HepG2 (cell line): Measurements from ENCODE around the gene LAMP2. TPM values are rescaled to one million over a fixed set of nuclear protein-coding genes. Genes with fewer than 3 reads are reported as not detected.
A peak's percentile ranks its signal among the peaks of the same experiment; 100 is the strongest.

Experiments
- ASH2L ChIP-seq: fragments of 300-600, 200-600 bp; sonication (generic); IDR thresholded peaks from 2 replicates; pipeline ENCODE4 v1.7.0; 2017; ENCODE audit warnings: low read depth, mild to moderate bottlenecking, moderate library complexity, mixed read lengths, low read length; ENCODE audit not compliant: insufficient read length
- ATAD3A ChIP-seq: sonication (generic); formaldehyde crosslinking; IDR thresholded peaks from 2 replicates; pipeline ENCODE4 v1.4.0; 2020; ENCODE audit warnings: missing genetic modification reagents
- EHMT2 ChIP-seq: fragments of 200-600 bp; sonication (generic); IDR thresholded peaks from 2 replicates; pipeline ENCODE4 v1.7.0; 2017; ENCODE audit warnings: antibody characterized with exemption, low read depth, low read length, borderline replicate concordance
- HDAC2 ChIP-seq: sonication (generic); formaldehyde crosslinking; IDR thresholded peaks from 2 replicates; pipeline ENCODE4 v1.4.0; 2020; ENCODE audit warnings: missing genetic modification reagents
- HMG20A ChIP-seq: IDR thresholded peaks from 2 replicates; pipeline ENCODE4 v1.6.1; 2016; ENCODE audit warnings: borderline replicate concordance
- HNRNPK ChIP-seq: fragments of 200-400 bp; formaldehyde crosslinking; IDR thresholded peaks from 2 replicates; pipeline ENCODE4 v1.6.1; 2018; ENCODE audit warnings: low read length, low read depth, moderate library complexity, mild to moderate bottlenecking; ENCODE audit not compliant: poor library complexity, severe bottlenecking
- HOXA3 ChIP-seq: sonication (generic); formaldehyde crosslinking; IDR thresholded peaks from 2 replicates; pipeline ENCODE4 v1.5.0; 2020; ENCODE audit warnings: missing genetic modification reagents
- KLF15 ChIP-seq: sonication (generic); formaldehyde crosslinking; IDR thresholded peaks from 2 replicates; pipeline ENCODE4 v1.8.1; 2023; ENCODE audit warnings: borderline replicate concordance, mild to moderate bottlenecking, inconsistent platforms, missing genetic modification reagents, mixed read lengths
- MIER3 ChIP-seq: IDR thresholded peaks from 2 replicates; pipeline ENCODE4 v1.6.1; 2016; ENCODE audit warnings: missing compliant biosample characterization, borderline replicate concordance
- NRL ChIP-seq: sonication (generic); formaldehyde crosslinking; IDR thresholded peaks from 2 replicates; pipeline ENCODE4 v1.5.0; 2020; ENCODE audit warnings: missing genetic modification reagents, mild to moderate bottlenecking, moderate library complexity, borderline replicate concordance
- PPARG ChIP-seq: conservative IDR thresholded peaks from 2 replicates; pipeline ENCODE4 v1.6.1; 2016; ENCODE audit warnings: missing biosample characterization, missing genetic modification reagents
- SOX13 ChIP-seq, 3 experiments: fragments of 450-650 bp in 1 of 3; sonication (generic) in 1 of 3; formaldehyde crosslinking in 1 of 3; IDR thresholded peaks in 2 of 3; conservative IDR thresholded peaks in 1 of 3; 2 replicates each; pipeline versions ENCODE4 v1.5.0 to v1.6.1; 2016 to 2020; ENCODE audit warnings: antibody characterized with exemption in 1 of 3, mild to moderate bottlenecking in 1 of 3, missing compliant biosample characterization in 1 of 3, missing genetic modification reagents in 1 of 3, moderate library complexity in 1 of 3
- TGIF2 ChIP-seq: IDR thresholded peaks from 2 replicates; pipeline ENCODE4 v1.6.1; 2016; ENCODE audit warnings: control low read depth, missing compliant biosample characterization
- ZMYM2 ChIP-seq: sonication (generic); formaldehyde crosslinking; IDR thresholded peaks from 2 replicates; pipeline ENCODE4 v1.8.0; 2022; ENCODE audit warnings: mild to moderate bottlenecking, missing genetic modification reagents
- ZMYM3 ChIP-seq: sonication (generic); formaldehyde crosslinking; IDR thresholded peaks from 2 replicates; pipeline ENCODE4 v1.5.1; 2020; ENCODE audit warnings: mild to moderate bottlenecking, missing genetic modification reagents
- ZNF317 ChIP-seq: sonication (generic); formaldehyde crosslinking; IDR thresholded peaks from 2 replicates; pipeline ENCODE4 v1.5.0; 2020; ENCODE audit warnings: mild to moderate bottlenecking, missing genetic modification reagents
- ZNF337 ChIP-seq: sonication (generic); formaldehyde crosslinking; IDR thresholded peaks from 2 replicates; pipeline ENCODE4 v1.5.1; 2020; ENCODE audit warnings: missing genetic modification reagents, low read depth, mild to moderate bottlenecking, borderline replicate concordance
- ZNF441 ChIP-seq: sonication (generic); formaldehyde crosslinking; IDR thresholded peaks from 2 replicates; pipeline ENCODE4 v1.7.0; 2021; ENCODE audit warnings: missing genetic modification reagents, borderline replicate concordance
- ZNF563 ChIP-seq: sonication (generic); formaldehyde crosslinking; IDR thresholded peaks from 2 replicates; pipeline ENCODE4 v1.8.0; 2022; ENCODE audit warnings: mild to moderate bottlenecking, moderate library complexity, missing genetic modification reagents
- ZNF564 ChIP-seq: sonication (generic); formaldehyde crosslinking; IDR thresholded peaks from 2 replicates; pipeline ENCODE4 v1.8.1; 2023; ENCODE audit warnings: mild to moderate bottlenecking, missing genetic modification reagents
- ZNF629 ChIP-seq: sonication (generic); formaldehyde crosslinking; conservative IDR thresholded peaks from 2 replicates; pipeline ENCODE4 v1.5.0; 2020; ENCODE audit warnings: missing genetic modification reagents
- ZSCAN21 ChIP-seq: sonication (generic); formaldehyde crosslinking; IDR thresholded peaks from 2 replicates; pipeline ENCODE4 v1.8.0; 2022; ENCODE audit warnings: mild to moderate bottlenecking, missing genetic modification reagents, moderate library complexity, borderline replicate concordance
- polyA plus RNA-seq, 8 experiments: library from polyadenylated mRNA; depleted of rRNA in 3 of 8; stranded (reverse) in 7 of 8; unstranded in 1 of 8; fragments of >200 nt; fragmentation: Illumina TruSeq in 4 of 8; extraction: Trizol in 4 of 8; gene quantifications; 2 replicates each; pipeline versions ENCODE4 v1.2.1 to v1.2.3, GENCODE V29; 2011 to 2016; ENCODE audit warnings: low read depth in 4 of 8, missing spikeins in 1 of 8, mixed read lengths in 1 of 8; ENCODE audit not compliant: insufficient read depth in 1 of 8
- total RNA-seq, 5 experiments: library from RNA; depleted of rRNA; stranded (reverse); fragments of >200 nt; fragmentation: Illumina TruSeq; extraction: Trizol; gene quantifications; 2 replicates each; pipeline ENCODE4 v1.2.3, GENCODE V29; 2016; ENCODE audit warnings: low read depth in 1 of 5
- TF ChIP-seq, protein P1 (sequence below): sonication (generic); formaldehyde crosslinking; conservative IDR thresholded peaks from 2 replicates; pipeline ENCODE4 v1.4.0; 2020; ENCODE audit warnings: missing genetic modification reagents
- TF ChIP-seq, protein P2 (sequence below): sonication (generic); formaldehyde crosslinking; conservative IDR thresholded peaks from 2 replicates; pipeline ENCODE4 v1.4.0; 2020; ENCODE audit warnings: mild to moderate bottlenecking, missing genetic modification reagents, moderate library complexity
- TF ChIP-seq, protein P3 (sequence below): sonication (generic); formaldehyde crosslinking; IDR thresholded peaks from 2 replicates; pipeline ENCODE4 v1.5.0; 2020; ENCODE audit warnings: mild to moderate bottlenecking, missing genetic modification reagents

LAMP2 gene
- total and polyA plus RNA-seq, 2 of the 13 experiments (the other 11 are each of a cell fraction or from before 2014, with no cell fraction given): 127 to 170 TPM

DNA sequence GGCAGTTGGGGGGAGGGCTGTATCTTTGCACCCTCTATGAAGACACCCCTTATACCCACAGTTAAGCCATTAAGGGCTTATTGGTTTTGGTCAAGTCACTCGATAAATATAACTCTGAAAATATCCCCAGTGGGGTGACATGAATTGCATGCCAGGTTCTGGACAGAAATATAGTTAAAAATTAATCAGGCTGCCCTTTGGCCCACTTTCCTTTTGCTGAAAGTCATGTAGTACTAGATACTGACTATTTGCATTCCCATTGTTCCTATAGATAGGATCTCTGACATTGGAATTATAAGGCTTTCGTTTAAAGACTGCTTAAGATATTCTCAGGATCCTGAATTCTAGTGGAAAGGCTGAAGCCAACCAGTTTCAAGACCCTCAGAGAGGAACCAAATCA is 43.5 kb upstream of the LAMP2 start (continued):
- TF ChIP-seq, protein P1, sequence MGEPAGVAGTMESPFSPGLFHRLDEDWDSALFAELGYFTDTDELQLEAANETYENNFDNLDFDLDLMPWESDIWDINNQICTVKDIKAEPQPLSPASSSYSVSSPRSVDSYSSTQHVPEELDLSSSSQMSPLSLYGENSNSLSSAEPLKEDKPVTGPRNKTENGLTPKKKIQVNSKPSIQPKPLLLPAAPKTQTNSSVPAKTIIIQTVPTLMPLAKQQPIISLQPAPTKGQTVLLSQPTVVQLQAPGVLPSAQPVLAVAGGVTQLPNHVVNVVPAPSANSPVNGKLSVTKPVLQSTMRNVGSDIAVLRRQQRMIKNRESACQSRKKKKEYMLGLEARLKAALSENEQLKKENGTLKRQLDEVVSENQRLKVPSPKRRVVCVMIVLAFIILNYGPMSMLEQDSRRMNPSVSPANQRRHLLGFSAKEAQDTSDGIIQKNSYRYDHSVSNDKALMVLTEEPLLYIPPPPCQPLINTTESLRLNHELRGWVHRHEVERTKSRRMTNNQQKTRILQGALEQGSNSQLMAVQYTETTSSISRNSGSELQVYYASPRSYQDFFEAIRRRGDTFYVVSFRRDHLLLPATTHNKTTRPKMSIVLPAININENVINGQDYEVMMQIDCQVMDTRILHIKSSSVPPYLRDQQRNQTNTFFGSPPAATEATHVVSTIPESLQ: no peak
- TF ChIP-seq HOXA3 (CRISPR knock-in tag) (no peak), HDAC2 (CRISPR knock-in tag) (no peak), ZNF629 (CRISPR knock-in tag) (no peak), ZMYM2 (CRISPR knock-in tag) (no peak), HNRNPK (no peak), SOX13 (IDR thresholded peaks at IDR 0.05) (no peak), SOX13 (CRISPR knock-in tag; conservative IDR thresholded peaks at IDR 0.05 in 1 of 2, IDR thresholded peaks at IDR 0.05 in 1 of 2) (peak in 1 of 2 experiments; percentile 70; a peak in 2 of 4 replicates), ZNF317 (CRISPR knock-in tag) (0 out of 2 replicates have a peak, but pooled peaks have one; percentile 54), NRL (CRISPR knock-in tag) (no peak), ZNF564 (CRISPR knock-in tag) (no peak), ZNF441 (CRISPR knock-in tag) (no peak), ATAD3A (CRISPR knock-in tag) (no peak), ZMYM3 (no peak), EHMT2 (0 out of 2 replicates have a peak, but pooled peaks have one; percentile 36), HMG20A (CRISPR knock-in tag) (no peak), MIER3 (CRISPR knock-in tag) (no peak), ZNF563 (CRISPR knock-in tag) (no peak), PPARG (CRISPR knock-in tag) (peak; percentile 94), ZSCAN21 (no peak), TGIF2 (CRISPR knock-in tag) (no peak), ASH2L (no peak), ZNF337 (CRISPR knock-in tag) (no peak), KLF15 (CRISPR knock-in tag) (no peak)
- TF ChIP-seq, protein P2, sequence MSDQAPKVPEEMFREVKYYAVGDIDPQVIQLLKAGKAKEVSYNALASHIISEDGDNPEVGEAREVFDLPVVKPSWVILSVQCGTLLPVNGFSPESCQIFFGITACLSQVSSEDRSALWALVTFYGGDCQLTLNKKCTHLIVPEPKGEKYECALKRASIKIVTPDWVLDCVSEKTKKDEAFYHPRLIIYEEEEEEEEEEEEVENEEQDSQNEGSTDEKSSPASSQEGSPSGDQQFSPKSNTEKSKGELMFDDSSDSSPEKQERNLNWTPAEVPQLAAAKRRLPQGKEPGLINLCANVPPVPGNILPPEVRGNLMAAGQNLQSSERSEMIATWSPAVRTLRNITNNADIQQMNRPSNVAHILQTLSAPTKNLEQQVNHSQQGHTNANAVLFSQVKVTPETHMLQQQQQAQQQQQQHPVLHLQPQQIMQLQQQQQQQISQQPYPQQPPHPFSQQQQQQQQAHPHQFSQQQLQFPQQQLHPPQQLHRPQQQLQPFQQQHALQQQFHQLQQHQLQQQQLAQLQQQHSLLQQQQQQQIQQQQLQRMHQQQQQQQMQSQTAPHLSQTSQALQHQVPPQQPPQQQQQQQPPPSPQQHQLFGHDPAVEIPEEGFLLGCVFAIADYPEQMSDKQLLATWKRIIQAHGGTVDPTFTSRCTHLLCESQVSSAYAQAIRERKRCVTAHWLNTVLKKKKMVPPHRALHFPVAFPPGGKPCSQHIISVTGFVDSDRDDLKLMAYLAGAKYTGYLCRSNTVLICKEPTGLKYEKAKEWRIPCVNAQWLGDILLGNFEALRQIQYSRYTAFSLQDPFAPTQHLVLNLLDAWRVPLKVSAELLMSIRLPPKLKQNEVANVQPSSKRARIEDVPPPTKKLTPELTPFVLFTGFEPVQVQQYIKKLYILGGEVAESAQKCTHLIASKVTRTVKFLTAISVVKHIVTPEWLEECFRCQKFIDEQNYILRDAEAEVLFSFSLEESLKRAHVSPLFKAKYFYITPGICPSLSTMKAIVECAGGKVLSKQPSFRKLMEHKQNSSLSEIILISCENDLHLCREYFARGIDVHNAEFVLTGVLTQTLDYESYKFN (CRISPR knock-in tag): peak; percentile 62
- TF ChIP-seq, protein P3, sequence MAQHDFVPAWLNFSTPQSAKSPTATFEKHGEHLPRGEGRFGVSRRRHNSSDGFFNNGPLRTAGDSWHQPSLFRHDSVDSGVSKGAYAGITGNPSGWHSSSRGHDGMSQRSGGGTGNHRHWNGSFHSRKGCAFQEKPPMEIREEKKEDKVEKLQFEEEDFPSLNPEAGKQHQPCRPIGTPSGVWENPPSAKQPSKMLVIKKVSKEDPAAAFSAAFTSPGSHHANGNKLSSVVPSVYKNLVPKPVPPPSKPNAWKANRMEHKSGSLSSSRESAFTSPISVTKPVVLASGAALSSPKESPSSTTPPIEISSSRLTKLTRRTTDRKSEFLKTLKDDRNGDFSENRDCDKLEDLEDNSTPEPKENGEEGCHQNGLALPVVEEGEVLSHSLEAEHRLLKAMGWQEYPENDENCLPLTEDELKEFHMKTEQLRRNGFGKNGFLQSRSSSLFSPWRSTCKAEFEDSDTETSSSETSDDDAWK (CRISPR knock-in tag): no peak
